Kasumi-1 (cell line): ENCODE results near the gene ZNF701.
A peak's percentile ranks its signal among the peaks of the same experiment; 100 is the strongest.
"Not testable (repeated sequence)": the region's sequence is repeated elsewhere in the genome, so short reads cannot be mapped to it uniquely, and the experiment has no call there.

Experiments
- DNase-seq, 2 experiments: peaks; one replicate each; lab custom pipeline; 2025; lab: John Stamatoyannopoulos, UW

The ZNF701 gene

GRCh38 chr19:52570000-52570861 lies at the start of gene ZNF701:
TSS of gene ZNF701 (plus strand) at chr19:52570287. CDS start at chr19:52574148, 3,861 bp downstream.
- DNase-seq: no peak

- no peak for DNase-seq
Measured at GRCh38 chr19:52522551-52522950, 47.5 kb upstream of the ZNF701 start.

GRCh38 chr19:52524086-52524485 lies 46.0 kb upstream of the ZNF701 start:
- DNase-seq: no peak

- DNase-seq: peak; percentile 70 to 72
Measured at GRCh38 chr19:52527134-52527955, 42.7 kb upstream of the ZNF701 start, which contains the start of gene ZNF808. TSS of gene ZNF808 (plus strand) at chr19:52527668. CDS start at chr19:52543285, 15,617 bp downstream.

GRCh38 chr19:52527956-52528351 lies 42.1 kb upstream of the ZNF701 start:
- peak in 1 of 2 experiments; percentile 22 for DNase-seq

- no peak for DNase-seq
Measured at GRCh38 chr19:52532480-52532879, 37.6 kb upstream of the ZNF701 start.

GRCh38 chr19:52533901-52534300 lies 36.2 kb upstream of the ZNF701 start:
- no peak for DNase-seq

- not testable (repeated sequence) for DNase-seq
Measured at GRCh38 chr19:52535385-52535770, 34.7 kb upstream of the ZNF701 start.

- peak in 1 of 2 experiments; percentile 2 for DNase-seq
Measured at GRCh38 chr19:52535771-52536447, 34.2 kb upstream of the ZNF701 start.

- no peak for DNase-seq
Measured at GRCh38 chr19:52536448-52536800, 33.7 kb upstream of the ZNF701 start.

- not testable (repeated sequence) for DNase-seq
Measured at GRCh38 chr19:52538815-52539214, 31.3 kb upstream of the ZNF701 start.

GRCh38 chr19:52541176-52541575 lies 28.9 kb upstream of the ZNF701 start:
- not testable (repeated sequence) for DNase-seq

- DNase-seq: no peak
Measured at GRCh38 chr19:52541608-52542007, 28.5 kb upstream of the ZNF701 start.

- not testable (repeated sequence) for DNase-seq
Measured at GRCh38 chr19:52542541-52542940, 27.5 kb upstream of the ZNF701 start.

- DNase-seq: peak; percentile 28 to 31
Measured at GRCh38 chr19:52542984-52543664, 27.0 kb upstream of the ZNF701 start.

GRCh38 chr19:52554216-52554971 lies 15.7 kb upstream of the ZNF701 start:
- DNase-seq: no peak

- no peak for DNase-seq
Measured at GRCh38 chr19:52557231-52557995, 12.7 kb upstream of the ZNF701 start.

- not testable (repeated sequence) for DNase-seq
Measured at GRCh38 chr19:52558732-52559445, 11.2 kb upstream of the ZNF701 start.

GRCh38 chr19:52561611-52562010 lies 8.5 kb upstream of the ZNF701 start:
- not testable (repeated sequence) for DNase-seq
